Measurements from ENCODE around the gene ARGLU1.

- no peak for TF ChIP-seq POLR2AphosphoS5 (IDR thresholded peaks at IDR 0.05; ENCODE audit: borderline replicate concordance, low read depth, low read length)
- TF ChIP-seq EZH2 (IDR thresholded peaks at IDR 0.05) = no peak
Measured at GRCh38 chr13:106609116-106609515, 41.2 kb upstream of the ARGLU1 start.

All from SK-N-MC (cell line).